ENCODE data around the gene PKD2.
A peak's percentile ranks its signal among the peaks of the same experiment; 100 is the strongest.

The PKD2 gene

DNA sequence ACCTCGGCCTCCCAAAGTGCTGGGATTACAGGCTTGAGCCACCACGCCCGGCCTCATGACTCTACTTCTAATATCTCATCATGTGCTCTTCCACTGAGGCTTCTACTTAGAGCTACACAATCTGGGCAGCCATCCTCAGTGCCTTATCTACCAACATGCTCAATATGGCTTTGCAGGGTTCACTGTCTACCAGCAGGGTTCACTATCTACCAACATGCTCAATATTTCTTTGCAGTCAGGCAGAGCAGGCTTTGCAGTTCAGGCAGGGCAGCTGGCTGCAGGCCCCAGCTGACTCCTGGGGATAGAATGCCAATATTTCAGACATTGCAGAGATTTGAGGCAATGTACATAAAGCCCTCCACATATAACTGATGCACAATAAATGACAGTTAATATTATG, 47.5 kb downstream of the PKD2 start:
- peak; percentile 65 to 71 for DNase-seq
- TF ChIP-seq POLR2A (IDR thresholded peaks at IDR 0.05; ENCODE audit: low read length) (no peak), GATA1 (IDR thresholded peaks at IDR 0.05; ENCODE audit: low read depth, low read length) (no peak)

DNA sequence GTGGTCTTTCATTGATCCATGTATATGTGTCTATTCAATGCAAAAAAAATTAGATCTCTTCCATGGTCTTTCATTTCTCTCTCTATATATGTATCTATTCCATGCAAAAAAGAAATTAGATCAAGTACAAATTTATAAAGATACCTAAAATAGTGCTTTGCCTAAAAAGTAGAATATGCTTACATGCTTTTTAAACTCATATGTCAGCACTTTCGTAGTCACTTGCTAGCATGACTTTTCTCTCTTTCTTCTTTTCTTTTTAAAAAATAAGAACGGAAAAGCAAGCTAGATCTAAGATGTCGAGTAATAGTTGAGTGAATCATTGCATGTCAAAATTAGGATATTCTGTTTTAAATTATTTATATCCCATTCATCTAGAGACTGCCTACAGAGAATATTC, 50.9 kb downstream of the PKD2 start:
- no peak for TF ChIP-seq POLR2A (IDR thresholded peaks at IDR 0.05; ENCODE audit: low read length)
- no peak for TF ChIP-seq GATA1 (IDR thresholded peaks at IDR 0.05; ENCODE audit: low read depth, low read length)
- DNase-seq = no peak

DNA sequence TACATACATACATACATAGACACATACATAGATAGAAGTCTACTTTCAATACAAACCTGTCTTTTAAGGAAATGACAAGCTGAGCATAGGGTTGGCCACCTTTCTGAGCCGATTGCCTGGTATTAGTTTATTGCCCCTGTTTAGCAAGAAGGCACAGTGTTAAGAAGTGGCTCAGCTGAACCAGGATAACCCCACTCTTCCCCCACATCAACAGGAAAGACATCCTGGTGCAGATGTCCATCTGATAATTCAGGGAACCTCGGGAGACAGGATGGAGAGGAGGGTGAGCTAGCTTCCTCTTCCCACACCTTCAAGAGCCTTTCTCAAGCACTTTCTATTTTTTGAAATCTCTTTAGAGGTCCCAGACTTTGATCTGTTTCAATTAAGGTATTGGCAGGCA, 52.3 kb downstream of the PKD2 start:
- TF ChIP-seq GATA1 (IDR thresholded peaks at IDR 0.05; ENCODE audit: low read depth, low read length) (no peak), POLR2A (IDR thresholded peaks at IDR 0.05; ENCODE audit: low read length) (no peak)
- no peak for DNase-seq

DNA sequence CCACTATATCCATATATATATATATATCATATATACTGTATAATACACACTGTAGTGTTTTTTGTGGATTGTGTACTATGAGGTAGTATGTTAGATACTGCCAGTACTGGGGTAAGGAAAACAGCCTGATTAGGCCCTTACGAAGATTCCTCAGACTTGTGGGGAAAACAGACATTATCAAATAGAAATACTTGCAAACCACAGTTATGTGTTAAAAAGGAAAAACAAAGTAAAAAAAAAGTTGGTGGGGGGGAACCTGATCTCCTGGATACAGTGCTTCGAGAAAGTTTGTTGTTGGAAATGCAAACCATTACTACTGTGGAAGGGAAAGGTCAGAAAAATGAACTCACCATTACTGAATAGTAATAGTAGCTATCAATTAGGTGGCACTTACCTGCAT, 53.0 kb downstream of the PKD2 start:
- no peak for TF ChIP-seq POLR2A (IDR thresholded peaks at IDR 0.05; ENCODE audit: low read length)
- no peak for TF ChIP-seq GATA1 (IDR thresholded peaks at IDR 0.05; ENCODE audit: low read depth, low read length)
- no peak for DNase-seq

DNA sequence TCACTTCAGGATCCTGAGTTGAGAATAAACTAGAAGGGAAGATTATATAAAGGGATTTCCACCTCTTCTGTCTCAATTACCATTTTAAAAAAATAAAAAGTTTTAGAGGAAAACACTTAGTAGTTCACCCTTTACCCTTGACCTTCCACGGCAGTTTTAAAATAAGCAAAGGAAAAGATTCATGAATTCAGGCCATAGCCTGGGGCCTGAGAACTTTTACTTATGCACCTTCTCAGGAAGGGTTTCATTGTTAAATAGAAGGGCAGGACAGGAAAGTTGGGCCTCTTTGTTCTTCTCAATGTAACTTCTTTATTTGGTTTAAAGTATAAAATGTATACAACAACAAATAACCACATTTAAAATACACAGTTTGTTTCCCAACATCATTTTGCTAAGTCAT, 54.9 kb downstream of the PKD2 start:
- DNase-seq = no peak
- no peak for TF ChIP-seq GATA1 (IDR thresholded peaks at IDR 0.05; ENCODE audit: low read depth, low read length)
- no peak for TF ChIP-seq POLR2A (IDR thresholded peaks at IDR 0.05; ENCODE audit: low read length)

DNA sequence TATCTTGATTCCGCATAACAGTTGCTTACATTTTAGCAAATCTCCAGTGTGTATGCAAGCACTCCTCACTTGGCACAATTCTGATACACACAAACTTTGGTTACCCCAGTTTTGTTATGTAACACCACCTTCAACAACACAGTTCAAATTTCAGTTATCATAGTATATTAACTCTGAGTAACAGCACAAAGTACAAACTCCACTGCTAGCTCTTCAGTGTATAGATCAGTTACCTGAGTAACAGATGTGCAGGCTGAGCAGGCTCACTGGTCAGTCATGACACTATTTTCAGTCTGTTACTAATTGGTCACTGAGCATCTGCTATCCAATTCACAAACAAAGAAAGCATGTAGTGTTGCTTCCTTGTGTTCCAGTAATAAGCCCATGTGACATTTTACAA, 55.4 kb downstream of the PKD2 start:
- no peak for DNase-seq
- TF ChIP-seq POLR2A (IDR thresholded peaks at IDR 0.05; ENCODE audit: low read length) (no peak), GATA1 (IDR thresholded peaks at IDR 0.05; ENCODE audit: low read depth, low read length) (no peak)

DNA sequence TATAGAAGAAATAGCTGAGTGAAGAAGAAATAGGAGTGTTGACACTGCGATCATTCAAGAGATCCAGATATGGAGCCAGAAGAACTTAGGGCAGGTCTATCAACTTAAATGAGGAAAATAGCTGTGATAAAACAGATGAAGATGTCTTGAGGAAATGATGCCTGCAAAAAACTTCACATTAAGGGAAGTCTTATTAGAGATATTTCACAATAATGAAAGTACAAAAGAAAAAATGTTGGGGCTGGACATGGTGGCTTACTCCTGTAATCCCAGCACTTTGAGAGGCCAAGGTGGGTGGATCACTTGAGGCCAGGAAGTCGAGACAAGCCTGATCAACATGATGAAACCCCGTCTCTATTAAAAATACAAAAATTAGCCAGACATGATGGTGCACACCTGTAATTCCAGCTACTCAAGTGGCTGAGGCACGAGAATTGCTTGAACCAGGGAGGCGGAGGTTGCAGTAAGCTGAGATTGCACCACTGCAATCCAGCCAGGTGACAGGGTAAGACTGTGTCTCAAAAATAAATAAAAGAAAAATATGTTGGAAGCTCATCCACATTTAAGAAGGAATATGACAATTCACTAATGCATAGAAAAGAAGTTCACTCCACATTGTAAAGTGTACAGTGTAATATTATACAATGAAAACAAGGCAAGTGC, 56.3 kb downstream of the PKD2 start:
- DNase-seq = no peak
- TF ChIP-seq GATA1 (IDR thresholded peaks at IDR 0.05; ENCODE audit: low read depth, low read length) (no peak), POLR2A (IDR thresholded peaks at IDR 0.05; ENCODE audit: low read length) (no peak)

DNA sequence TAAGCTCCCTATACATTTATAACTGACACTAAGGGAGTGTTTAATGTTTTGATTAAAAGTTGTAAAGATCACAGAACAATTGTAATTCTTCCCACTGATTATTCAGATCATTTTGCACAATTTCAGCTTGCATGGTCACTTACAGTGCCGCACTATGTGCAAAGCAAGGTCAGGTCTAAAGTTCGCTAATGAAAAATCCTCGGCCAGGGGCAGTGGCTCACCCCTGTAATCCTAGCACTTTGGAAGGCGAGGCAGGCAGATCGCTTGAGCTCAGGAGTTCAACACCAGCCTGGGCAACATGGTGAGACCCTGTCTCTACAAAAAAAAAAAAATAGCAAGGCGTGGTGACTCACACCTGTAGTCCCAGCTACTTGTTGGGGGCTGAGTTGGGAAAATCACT, 57.0 kb downstream of the PKD2 start:
- TF ChIP-seq POLR2A (IDR thresholded peaks at IDR 0.05; ENCODE audit: low read length) (no peak), GATA1 (IDR thresholded peaks at IDR 0.05; ENCODE audit: low read depth, low read length) (no peak)
- DNase-seq = no peak

DNA sequence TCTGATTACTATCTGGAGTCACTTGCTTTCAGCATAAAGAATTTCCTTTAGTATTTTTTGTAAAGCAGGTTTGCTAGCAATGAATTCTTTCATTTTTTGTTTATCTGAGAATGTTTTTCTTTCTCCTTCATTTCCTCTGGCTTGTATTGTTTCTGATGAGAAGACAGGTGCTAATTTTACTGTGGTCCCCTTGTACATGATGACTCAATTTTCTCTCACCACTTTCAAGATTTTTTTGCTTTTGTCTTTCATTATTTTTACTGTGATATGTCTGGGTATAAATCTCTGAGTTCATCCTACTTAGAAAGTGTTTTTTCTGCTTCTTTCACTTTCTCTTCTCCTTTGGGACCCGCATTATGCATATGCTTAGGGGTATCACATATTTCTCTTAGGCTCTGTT, 62.6 kb downstream of the PKD2 start:
- DNase-seq = no peak
- TF ChIP-seq GATA1 (IDR thresholded peaks at IDR 0.05; ENCODE audit: low read depth, low read length) = no peak
- no peak for TF ChIP-seq POLR2A (IDR thresholded peaks at IDR 0.05; ENCODE audit: low read length)

DNA sequence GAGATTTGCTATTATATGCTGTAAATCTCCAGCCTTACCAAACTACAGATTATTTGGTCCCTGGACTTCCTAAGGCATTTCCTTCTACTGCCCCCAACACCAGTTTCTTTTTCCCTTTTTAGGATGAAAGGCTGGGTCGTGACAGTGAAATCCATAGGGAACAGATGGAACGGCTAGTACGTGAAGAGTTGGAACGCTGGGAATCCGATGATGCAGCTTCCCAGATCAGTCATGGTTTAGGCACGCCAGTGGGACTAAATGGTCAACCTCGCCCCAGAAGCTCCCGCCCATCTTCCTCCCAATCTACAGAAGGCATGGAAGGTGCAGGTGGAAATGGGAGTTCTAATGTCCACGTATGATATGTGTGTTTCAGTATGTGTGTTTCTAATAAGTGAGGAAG, 67.9 kb downstream of the PKD2 start:
- DNase-seq = no peak
- TF ChIP-seq POLR2A (IDR thresholded peaks at IDR 0.05; ENCODE audit: low read length) = no peak
- TF ChIP-seq GATA1 (IDR thresholded peaks at IDR 0.05; ENCODE audit: low read depth, low read length) = no peak

DNA sequence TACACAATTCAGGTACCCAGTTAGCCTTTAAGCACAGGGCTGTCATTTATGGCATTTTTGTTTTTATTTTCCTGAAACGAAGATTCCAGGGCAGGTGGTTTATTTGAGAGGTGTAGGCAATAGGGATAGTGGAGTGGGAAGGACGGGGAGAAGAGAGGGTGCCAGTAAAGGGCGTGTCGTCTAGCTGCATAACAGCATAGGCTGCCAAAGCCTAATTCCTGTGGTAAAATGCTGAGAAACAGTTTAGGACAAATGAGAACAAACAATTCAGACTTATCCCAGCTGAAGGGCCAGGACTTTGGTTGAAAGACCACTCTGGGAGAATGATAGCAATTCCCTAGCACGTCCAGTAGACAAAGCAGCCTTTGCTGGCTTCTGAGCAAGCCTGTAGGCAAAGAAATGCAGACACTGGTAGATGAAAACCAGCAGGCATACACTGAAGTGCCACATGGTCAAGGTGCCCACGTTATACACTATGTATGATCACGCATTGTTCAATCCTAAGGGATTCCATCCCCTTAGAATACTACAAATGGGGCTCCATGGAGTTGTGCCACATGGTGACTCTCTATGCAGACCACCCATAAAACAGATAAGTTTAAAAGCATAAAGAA, 70.6 kb downstream of the PKD2 start:
- no peak for TF ChIP-seq GATA1 (IDR thresholded peaks at IDR 0.05; ENCODE audit: low read depth, low read length)
- DNase-seq = no peak

DNA sequence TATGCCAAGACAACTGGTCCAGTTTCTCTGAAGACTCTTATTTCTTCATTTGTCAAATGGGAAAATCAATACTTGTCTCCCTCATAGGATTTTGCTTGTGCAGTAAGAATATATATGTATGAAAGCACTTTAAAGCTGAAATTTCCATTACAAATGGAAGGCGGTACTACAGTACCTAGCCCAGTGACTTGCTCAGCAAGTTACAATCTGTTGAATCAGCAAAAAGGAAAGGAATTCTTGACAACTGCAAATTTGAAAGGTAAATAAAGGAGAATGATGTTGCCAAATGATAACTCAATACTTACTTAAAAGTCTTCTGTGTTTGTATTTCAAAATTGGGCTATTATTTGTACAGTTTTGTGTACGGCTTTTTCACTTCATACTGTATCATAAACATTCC, 71.1 kb downstream of the PKD2 start:
- no peak for TF ChIP-seq POLR2A (IDR thresholded peaks at IDR 0.05; ENCODE audit: low read length)
- no peak for TF ChIP-seq GATA1 (IDR thresholded peaks at IDR 0.05; ENCODE audit: low read depth, low read length)

DNA sequence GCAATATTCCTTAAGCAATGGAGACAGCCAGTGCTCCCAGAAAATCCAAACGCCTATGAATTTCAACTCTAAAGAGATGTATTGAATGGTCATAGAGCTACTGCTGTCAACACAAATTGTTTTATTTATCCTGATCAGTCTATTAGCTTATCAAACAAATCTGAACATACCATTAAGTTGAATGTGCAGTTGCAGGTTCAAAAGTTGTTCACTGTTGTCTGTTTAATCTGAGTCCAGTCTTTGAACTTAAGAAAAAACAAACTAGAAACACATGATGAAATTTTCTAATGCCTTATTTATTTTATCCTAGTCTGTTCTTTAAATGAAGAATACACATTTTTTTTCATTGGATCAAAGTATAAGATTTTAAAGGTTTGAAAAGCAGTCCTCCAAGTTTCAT, 73.2 kb downstream of the PKD2 start:
- TF ChIP-seq POLR2A (IDR thresholded peaks at IDR 0.05; ENCODE audit: low read length) (no peak), GATA1 (IDR thresholded peaks at IDR 0.05; ENCODE audit: low read depth, low read length) (no peak)
- no peak for DNase-seq

More for the DNA sequence above, 71.1 kb downstream of the PKD2 start:
- DNase-seq = no peak

DNA sequence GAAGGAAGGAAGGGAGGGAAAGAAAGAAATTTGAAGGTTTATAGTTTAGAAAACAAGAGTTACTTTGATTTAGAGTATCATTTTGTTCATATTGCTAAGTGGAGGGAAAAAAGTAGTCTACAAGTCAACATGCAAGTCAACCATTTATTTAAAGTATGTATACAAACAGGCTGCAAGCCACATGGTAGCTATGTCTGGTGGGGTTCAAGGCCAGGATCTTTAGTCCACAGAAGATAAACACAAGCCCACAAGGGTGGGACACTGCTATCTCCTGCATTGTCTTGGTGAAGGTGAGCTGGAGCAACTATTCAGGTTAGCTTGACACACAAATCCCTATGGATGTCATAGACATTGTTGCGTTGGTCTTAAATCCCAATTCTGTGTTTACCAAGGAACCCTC, 79.6 kb downstream of the PKD2 start:
- TF ChIP-seq GATA1 (IDR thresholded peaks at IDR 0.05; ENCODE audit: low read depth, low read length) (no peak), POLR2A (IDR thresholded peaks at IDR 0.05; ENCODE audit: low read length) (no peak)
- no peak for DNase-seq

DNA sequence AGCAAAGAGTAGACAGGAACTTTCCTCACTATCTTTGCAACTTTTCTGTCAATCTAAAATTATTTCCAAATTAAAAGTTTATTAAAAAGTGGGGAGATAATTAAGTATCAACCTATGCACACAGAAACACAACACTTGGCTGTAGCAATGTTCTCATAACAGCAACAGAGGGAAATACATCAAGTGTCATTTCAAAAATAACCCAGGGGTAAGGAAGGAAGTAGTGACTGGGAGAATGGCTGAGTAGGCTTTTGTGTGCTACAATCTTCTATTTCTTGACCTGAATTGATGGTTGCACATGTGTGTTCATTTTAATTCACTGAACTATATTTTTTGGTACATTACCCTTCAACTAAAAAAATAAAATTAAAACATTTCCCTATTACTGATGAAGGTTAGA, 83.5 kb downstream of the PKD2 start:
- TF ChIP-seq POLR2A (IDR thresholded peaks at IDR 0.05; ENCODE audit: low read length) = no peak
- no peak for TF ChIP-seq GATA1 (IDR thresholded peaks at IDR 0.05; ENCODE audit: low read depth, low read length)

More for the DNA sequence above, 83.5 kb downstream of the PKD2 start:
- no peak for DNase-seq

Measured in erythroblast (primary cell).